ENCODE data around the gene AOPEP. TPM values are rescaled to one million over a fixed set of nuclear protein-coding genes. Genes with fewer than 3 reads are reported as not detected.
A peak's percentile ranks its signal among the peaks of the same experiment; 100 is the strongest.

The AOPEP gene
- total RNA-seq, 1 experiment from 2014 or later, result 36.4 TPM

DNA sequence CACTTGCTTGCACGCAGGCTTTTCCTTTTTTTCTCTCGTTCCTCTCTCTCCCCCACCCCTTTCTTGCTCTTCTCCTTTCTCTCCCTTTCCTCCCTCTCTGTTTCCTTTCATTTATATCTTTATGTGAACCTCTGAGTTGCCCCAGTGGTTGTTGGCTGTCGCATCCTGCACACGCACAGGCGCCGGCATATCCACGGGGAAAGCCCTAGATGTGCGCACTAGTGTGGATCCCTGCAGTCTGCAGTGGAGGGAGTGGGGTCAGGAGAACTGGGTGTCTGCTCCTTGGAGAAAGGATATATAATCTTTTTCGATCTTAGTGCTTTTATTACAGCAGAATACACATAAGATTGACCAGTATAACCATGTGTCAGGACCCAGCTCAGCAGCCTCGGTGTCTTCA lies 367.5 kb downstream of the AOPEP start:
- Histone ChIP-seq H3K4me1 (ENCODE audit: control insufficient read depth, insufficient read depth, low read length) (peaks cover 50% of the 10 kb centered on the region), H3K27ac (ENCODE audit: low read length) (0 out of 2 replicates have a peak overlapping the region, but pooled peaks have one; percentile 17), H3K4me3 (ENCODE audit: low read depth in 2 of 2, low read length in 2 of 2) (no peak overlapping the region), H3K36me3 (ENCODE audit: control insufficient read depth, insufficient read depth, low read length) (no peaks in the 10 kb centered on the region), H3K9me3 (ENCODE audit: control insufficient read depth, insufficient read depth, low read depth, low read length) (no peaks in the 10 kb centered on the region), H3K27me3 (ENCODE audit: control insufficient read depth, insufficient read depth, low read length) (no peaks in the 10 kb centered on the region)
- DNase-seq (ENCODE audit: low read depth, low spot score) (no peak), ATAC-seq (no peak)
- in situ Hi-C loops (cut with HindIII; ENCODE audit: low pct_unique_long_range_greater_than_20kb, low sequenced_read_pairs) (no loop called here), intact Hi-C loops (cut with micrococcal nuclease; ENCODE audit: unreplicated experiment) (no loop called here)
- no peak for TF ChIP-seq TCF7L2 (IDR thresholded peaks at IDR 0.05; ENCODE audit: low read depth, low read length)
- TF ChIP-seq, protein P1, sequence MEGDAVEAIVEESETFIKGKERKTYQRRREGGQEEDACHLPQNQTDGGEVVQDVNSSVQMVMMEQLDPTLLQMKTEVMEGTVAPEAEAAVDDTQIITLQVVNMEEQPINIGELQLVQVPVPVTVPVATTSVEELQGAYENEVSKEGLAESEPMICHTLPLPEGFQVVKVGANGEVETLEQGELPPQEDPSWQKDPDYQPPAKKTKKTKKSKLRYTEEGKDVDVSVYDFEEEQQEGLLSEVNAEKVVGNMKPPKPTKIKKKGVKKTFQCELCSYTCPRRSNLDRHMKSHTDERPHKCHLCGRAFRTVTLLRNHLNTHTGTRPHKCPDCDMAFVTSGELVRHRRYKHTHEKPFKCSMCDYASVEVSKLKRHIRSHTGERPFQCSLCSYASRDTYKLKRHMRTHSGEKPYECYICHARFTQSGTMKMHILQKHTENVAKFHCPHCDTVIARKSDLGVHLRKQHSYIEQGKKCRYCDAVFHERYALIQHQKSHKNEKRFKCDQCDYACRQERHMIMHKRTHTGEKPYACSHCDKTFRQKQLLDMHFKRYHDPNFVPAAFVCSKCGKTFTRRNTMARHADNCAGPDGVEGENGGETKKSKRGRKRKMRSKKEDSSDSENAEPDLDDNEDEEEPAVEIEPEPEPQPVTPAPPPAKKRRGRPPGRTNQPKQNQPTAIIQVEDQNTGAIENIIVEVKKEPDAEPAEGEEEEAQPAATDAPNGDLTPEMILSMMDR (IDR thresholded peaks at IDR 0.05), result no peak
- TF ChIP-seq, protein P2, sequence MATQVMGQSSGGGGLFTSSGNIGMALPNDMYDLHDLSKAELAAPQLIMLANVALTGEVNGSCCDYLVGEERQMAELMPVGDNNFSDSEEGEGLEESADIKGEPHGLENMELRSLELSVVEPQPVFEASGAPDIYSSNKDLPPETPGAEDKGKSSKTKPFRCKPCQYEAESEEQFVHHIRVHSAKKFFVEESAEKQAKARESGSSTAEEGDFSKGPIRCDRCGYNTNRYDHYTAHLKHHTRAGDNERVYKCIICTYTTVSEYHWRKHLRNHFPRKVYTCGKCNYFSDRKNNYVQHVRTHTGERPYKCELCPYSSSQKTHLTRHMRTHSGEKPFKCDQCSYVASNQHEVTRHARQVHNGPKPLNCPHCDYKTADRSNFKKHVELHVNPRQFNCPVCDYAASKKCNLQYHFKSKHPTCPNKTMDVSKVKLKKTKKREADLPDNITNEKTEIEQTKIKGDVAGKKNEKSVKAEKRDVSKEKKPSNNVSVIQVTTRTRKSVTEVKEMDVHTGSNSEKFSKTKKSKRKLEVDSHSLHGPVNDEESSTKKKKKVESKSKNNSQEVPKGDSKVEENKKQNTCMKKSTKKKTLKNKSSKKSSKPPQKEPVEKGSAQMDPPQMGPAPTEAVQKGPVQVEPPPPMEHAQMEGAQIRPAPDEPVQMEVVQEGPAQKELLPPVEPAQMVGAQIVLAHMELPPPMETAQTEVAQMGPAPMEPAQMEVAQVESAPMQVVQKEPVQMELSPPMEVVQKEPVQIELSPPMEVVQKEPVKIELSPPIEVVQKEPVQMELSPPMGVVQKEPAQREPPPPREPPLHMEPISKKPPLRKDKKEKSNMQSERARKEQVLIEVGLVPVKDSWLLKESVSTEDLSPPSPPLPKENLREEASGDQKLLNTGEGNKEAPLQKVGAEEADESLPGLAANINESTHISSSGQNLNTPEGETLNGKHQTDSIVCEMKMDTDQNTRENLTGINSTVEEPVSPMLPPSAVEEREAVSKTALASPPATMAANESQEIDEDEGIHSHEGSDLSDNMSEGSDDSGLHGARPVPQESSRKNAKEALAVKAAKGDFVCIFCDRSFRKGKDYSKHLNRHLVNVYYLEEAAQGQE (IDR thresholded peaks at IDR 0.05; ENCODE audit: insufficient read depth in 1 of 2, low read depth in 2 of 2, low read length in 1 of 2), result no peak
- no peak for TF ChIP-seq SIN3A (IDR thresholded peaks at IDR 0.05; ENCODE audit: borderline replicate concordance, insufficient read depth, low read depth, low read length)
- no peak for TF ChIP-seq POLR2AphosphoS5 (IDR thresholded peaks at IDR 0.05; ENCODE audit: low read depth, low read length)
- ChIA-PET POLR2A (no interaction called here), CTCF (no interaction called here)
- BruUV-seq (replicated peaks), result no TSS peak

DNA sequence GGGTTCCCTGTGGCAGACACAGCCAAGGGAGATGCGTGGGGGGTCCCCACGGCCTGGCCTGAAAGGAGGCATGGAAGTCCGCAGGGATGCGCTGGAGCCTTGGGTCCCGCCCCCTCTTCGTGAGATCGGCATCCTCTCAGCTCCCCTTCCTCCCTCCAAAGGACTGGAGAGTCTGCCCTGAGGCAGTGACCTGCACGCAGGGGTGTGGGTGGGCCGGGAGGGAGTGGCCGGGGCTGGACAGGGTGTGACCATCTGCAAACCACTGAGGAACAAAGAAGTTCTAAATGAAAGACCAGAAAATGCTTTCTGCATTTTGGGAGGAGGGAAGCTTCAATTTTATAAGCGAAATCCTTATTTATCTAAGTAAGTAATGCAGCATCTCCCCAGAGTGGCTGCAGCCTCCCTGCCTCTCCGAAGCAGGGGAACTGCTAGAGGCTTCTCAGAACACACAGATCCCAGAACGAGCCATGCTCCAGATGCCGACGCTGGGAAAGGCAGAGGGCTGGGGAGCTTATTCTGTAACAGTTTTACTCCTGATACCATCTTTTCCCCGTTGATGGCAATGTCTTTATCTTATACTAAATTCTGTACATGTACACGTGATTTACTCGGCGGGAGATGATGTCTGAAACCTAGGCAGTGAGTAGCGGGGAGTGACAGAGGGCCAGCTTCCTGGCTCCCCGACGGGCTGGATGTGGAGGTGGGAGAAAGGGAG lies 369.3 kb downstream of the AOPEP start:
- BruUV-seq (replicated peaks), result no TSS peak
- CTCF ChIA-PET, result interaction anchor here (0.6 kb wide), 1 partner anchor 384 kb away, joined by 3 read pairs; no protein-coding TSS in a partner anchor
- Histone ChIP-seq H3K9me3 (ENCODE audit: control insufficient read depth, insufficient read depth, low read depth, low read length) (no peaks in the 10 kb centered on the region), H3K36me3 (ENCODE audit: control insufficient read depth, insufficient read depth, low read length) (no peaks in the 10 kb centered on the region), H3K27ac (ENCODE audit: low read length) (no peak overlapping the region), H3K27me3 (ENCODE audit: control insufficient read depth, insufficient read depth, low read length) (no peaks in the 10 kb centered on the region), H3K4me1 (ENCODE audit: control insufficient read depth, insufficient read depth, low read length) (peaks cover 33% of the 10 kb centered on the region), H3K4me3 (ENCODE audit: low read depth in 2 of 2, low read length in 2 of 2) (no peak overlapping the region)
- in situ Hi-C loops (cut with HindIII; ENCODE audit: low pct_unique_long_range_greater_than_20kb, low sequenced_read_pairs) (no loop called here), intact Hi-C loops (cut with micrococcal nuclease; ENCODE audit: unreplicated experiment) (no loop called here)
- ATAC-seq (no peak), DNase-seq (ENCODE audit: low read depth, low spot score) (no peak)
- POLR2A ChIA-PET, result interaction anchor here (0.6 kb wide), 2 partner anchors 149 to 448 kb away, joined by 7 to 8 read pairs; no protein-coding TSS in a partner anchor
- TF ChIP-seq POLR2AphosphoS5 (IDR thresholded peaks at IDR 0.05; ENCODE audit: low read depth, low read length) (no peak), SIN3A (IDR thresholded peaks at IDR 0.05; ENCODE audit: borderline replicate concordance, insufficient read depth, low read depth, low read length) (no peak), TCF7L2 (IDR thresholded peaks at IDR 0.05; ENCODE audit: low read depth, low read length) (no peak)
- TF ChIP-seq, protein P2 (IDR thresholded peaks at IDR 0.05; ENCODE audit: insufficient read depth in 1 of 2, low read depth in 2 of 2, low read length in 1 of 2), result no peak
- TF ChIP-seq, protein P1 (IDR thresholded peaks at IDR 0.05), result no peak

All from Panc1 (cell line).